ENCODE results near the gene PRDM16. TPM values are rescaled to one million over a fixed set of nuclear protein-coding genes. Genes with fewer than 3 reads are reported as not detected.

The PRDM16 gene
- total RNA-seq, 2 donors from 2014 or later, result 0.25 TPM; not detected in 1

DNA sequence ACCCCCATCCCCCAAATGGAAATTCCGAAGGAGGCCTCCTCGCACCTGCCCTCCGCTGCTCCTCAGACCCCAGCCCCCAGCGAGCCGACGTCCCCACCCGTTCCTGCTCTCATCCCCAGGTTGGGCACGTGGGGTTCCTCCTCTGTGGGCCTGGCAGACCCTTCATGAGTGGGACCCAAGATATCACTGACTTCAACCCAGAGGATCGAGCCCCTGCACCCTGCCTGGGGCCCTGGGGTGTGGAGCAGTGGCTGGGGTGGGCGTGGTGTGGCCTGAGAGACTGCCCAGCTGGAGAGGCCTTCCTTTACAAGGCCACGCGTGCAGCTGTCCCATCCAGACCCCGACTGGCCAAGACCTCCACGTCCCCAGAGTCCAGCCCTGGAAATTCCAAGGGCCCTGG is 367.9 kb downstream of the PRDM16 start:
- ATAC-seq (no peak), DNase-seq (ENCODE audit: low spot score in 2 of 2) (no peak)
- H3K27ac Mint-ChIP-seq, result no peak overlapping the region
- H3K36me3 Mint-ChIP-seq, result no peaks in the 10 kb centered on the region
- no peaks in the 10 kb centered on the region for H3K9me3 Mint-ChIP-seq

- Mint-ChIP-seq H3K36me3 (no peaks in the 10 kb centered on the region), H3K27ac (no peak overlapping the region), H3K9me3 (no peaks in the 10 kb centered on the region)
- no peak for ATAC-seq
- no peak for DNase-seq (ENCODE audit: low spot score in 2 of 2)
Measured at GRCh38 chr1:3438661-3439180, 369.7 kb downstream of the PRDM16 start.

DNA sequence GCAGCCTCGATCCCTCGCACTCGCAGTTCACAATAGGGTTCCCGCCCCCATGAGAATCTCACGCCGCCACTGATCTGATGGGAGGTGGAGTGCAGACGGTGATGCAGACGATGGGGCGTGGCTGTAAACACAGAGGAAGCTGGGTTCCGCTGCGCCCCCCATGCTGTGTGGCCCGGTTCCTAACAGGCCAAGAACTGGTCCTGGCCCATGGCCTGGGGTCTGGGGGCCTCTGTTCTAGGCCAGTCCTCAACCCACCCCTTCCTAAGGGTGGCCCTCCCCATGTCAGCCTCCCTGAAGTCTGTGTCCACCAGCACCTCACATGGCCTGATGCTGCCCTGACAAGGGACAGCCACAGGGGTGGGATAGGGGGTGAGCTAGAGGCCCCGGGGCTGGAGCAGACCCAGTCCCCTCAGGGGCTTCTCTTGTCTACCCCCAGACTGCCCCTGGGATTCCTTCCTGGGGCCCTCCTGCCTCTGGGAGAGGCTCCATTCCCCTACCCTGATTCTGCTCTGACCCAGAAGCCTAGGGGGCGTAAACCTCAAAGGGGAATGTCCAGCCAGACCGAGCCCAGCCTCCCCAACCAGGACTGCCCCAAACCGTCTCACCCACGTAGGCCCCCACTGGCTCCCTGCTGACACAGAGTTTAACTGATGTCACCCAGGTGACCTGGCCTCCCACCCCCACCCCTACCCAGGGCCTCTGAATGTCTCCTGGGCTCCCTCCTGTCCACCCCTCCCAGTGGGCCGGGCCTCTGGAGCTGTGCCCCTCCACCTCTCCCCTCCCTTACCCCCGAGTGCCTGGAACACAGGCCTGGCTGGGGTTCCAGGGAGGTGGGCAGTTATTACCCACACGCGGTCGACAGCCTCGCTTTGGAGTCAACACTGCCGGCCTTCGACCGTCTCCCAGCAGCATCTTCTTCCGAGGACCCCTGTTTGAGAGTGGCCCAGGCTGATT is 370.6 kb downstream of the PRDM16 start:
- no peak for ATAC-seq
- DNase-seq (ENCODE audit: low spot score in 2 of 2), result no peak
- no peaks in the 10 kb centered on the region for H3K9me3 Mint-ChIP-seq
- no peak overlapping the region for H3K27ac Mint-ChIP-seq
- H3K36me3 Mint-ChIP-seq, result no peaks in the 10 kb centered on the region

DNA sequence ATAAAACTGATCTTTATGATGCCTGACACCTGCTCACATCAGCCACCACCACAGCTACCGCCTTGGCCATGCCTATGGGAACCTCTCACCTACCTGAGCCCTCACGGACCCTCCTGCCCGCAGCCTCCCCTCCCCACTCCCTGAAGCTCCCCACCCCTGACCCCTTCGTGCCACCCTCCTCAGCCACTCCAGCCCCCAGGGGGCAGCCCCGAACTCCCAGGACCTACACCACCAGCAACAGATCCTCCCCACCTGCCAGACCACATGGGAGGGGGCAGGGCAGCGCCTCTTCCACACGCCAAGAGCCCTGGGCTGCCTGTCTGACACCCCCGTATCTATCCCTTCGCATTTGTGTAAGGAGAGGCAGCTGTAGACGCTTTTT is 371.3 kb downstream of the PRDM16 start:
- Mint-ChIP-seq H3K27ac (no peak overlapping the region), H3K9me3 (no peaks in the 10 kb centered on the region), H3K36me3 (no peaks in the 10 kb centered on the region)
- ATAC-seq, result no peak
- no peak for DNase-seq (ENCODE audit: low spot score in 2 of 2)

GRCh38 chr1:3440711-3441409 is 371.9 kb downstream of the PRDM16 start:
- DNase-seq (ENCODE audit: low spot score in 2 of 2) (no peak), ATAC-seq (no peak)
- H3K36me3 Mint-ChIP-seq, result no peaks in the 10 kb centered on the region
- H3K27ac Mint-ChIP-seq, result no peak overlapping the region
- no peaks in the 10 kb centered on the region for H3K9me3 Mint-ChIP-seq

GRCh38 chr1:3441410-3441847 is 372.4 kb downstream of the PRDM16 start:
- no peak for DNase-seq (ENCODE audit: low spot score in 2 of 2)
- ATAC-seq, result no peak
- Mint-ChIP-seq H3K9me3 (no peaks in the 10 kb centered on the region), H3K36me3 (no peaks in the 10 kb centered on the region), H3K27ac (no peak overlapping the region)

GRCh38 chr1:3441880-3442279 is 372.9 kb downstream of the PRDM16 start:
- DNase-seq (ENCODE audit: low spot score in 2 of 2) (no peak), ATAC-seq (no peak)
- Mint-ChIP-seq H3K27ac (no peak overlapping the region), H3K36me3 (no peaks in the 10 kb centered on the region), H3K9me3 (no peaks in the 10 kb centered on the region)

GRCh38 chr1:3442331-3442730 is 373.3 kb downstream of the PRDM16 start:
- no peaks in the 10 kb centered on the region for H3K36me3 Mint-ChIP-seq
- ATAC-seq, result no peak
- no peak overlapping the region for H3K27ac Mint-ChIP-seq
- H3K9me3 Mint-ChIP-seq, result no peaks in the 10 kb centered on the region
- DNase-seq (ENCODE audit: low spot score in 2 of 2), result no peak

DNA sequence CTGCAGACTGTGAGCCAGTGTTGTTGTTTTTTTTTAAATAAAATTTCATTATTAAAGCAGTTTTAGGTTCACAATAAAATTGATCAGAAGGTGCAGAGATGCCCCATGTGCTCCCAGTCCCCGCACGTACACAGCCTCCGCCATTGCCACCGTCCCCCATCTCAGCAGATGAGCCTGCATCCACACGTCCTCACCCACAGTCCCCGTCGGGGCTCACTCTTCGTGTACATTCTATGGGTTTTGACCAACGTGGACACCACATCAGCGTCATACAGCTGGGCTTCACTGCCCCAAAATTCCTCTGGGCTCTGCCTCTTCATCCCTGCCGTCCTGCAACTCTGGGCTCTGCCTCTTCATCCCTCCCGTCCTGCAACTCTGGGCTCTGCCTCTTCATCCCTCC is 373.9 kb downstream of the PRDM16 start:
- no peak for ATAC-seq
- peaks cover 2 to 3% of the 10 kb centered on the region in 2 donors for H3K9me3 Mint-ChIP-seq
- no peak for DNase-seq (ENCODE audit: low spot score in 2 of 2)
- no peaks in the 10 kb centered on the region for H3K36me3 Mint-ChIP-seq
- no peak overlapping the region for H3K27ac Mint-ChIP-seq

DNA sequence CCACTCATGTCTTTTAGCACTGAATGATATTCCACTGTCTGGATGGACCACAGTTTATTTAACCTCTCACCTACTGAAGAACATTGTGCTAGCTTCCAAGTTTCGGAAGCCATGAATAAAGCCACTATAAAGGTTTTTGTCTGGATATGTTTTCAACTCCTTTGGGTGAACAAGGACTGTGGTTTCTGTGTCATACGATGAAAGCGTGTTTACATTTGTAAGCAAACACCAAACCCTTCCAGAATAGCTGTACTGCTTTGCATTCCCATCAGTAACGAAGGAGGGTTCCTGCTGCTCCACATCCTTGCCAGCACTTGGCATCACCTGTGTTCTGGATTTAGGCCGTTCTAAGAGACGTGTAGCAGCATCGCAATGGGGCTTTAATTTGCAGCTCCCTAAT is 374.8 kb downstream of the PRDM16 start:
- no peak for DNase-seq (ENCODE audit: low spot score in 2 of 2)
- peaks cover 5 to 6% of the 10 kb centered on the region in 2 donors for H3K9me3 Mint-ChIP-seq
- H3K36me3 Mint-ChIP-seq, result no peaks in the 10 kb centered on the region
- no peak overlapping the region for H3K27ac Mint-ChIP-seq
- no peak for ATAC-seq

- Mint-ChIP-seq H3K9me3 (peaks cover 5 to 6% of the 10 kb centered on the region in 2 donors), H3K27ac (no peak overlapping the region), H3K36me3 (no peaks in the 10 kb centered on the region)
- no peak for ATAC-seq
- DNase-seq (ENCODE audit: low spot score in 2 of 2), result no peak
Measured at GRCh38 chr1:3444298-3444697, 375.3 kb downstream of the PRDM16 start.

DNA sequence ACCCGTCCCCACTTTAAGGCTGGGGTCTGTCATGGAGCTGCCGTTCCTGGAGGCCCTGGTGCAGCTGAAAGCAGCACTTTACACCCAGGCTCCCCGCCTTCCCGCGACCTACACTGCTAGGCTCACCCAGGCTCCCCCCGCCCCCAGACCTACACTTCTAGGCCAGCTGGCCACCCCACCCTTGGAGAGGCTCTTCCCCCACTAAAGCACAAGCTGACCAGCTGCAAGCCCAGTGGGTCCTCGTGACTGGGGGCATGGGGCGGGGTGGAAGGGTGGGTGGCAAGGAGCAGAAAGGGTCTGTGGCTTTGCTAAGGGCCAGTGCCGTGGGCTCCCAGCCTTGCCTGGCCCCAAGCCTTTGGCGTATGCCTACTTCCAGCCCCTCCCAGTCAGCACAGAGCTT is 375.7 kb downstream of the PRDM16 start:
- no peak for ATAC-seq
- Mint-ChIP-seq H3K36me3 (no peaks in the 10 kb centered on the region), H3K9me3 (peaks cover 5 to 6% of the 10 kb centered on the region in 2 donors), H3K27ac (no peak overlapping the region)
- no peak for DNase-seq (ENCODE audit: low spot score in 2 of 2)

DNA sequence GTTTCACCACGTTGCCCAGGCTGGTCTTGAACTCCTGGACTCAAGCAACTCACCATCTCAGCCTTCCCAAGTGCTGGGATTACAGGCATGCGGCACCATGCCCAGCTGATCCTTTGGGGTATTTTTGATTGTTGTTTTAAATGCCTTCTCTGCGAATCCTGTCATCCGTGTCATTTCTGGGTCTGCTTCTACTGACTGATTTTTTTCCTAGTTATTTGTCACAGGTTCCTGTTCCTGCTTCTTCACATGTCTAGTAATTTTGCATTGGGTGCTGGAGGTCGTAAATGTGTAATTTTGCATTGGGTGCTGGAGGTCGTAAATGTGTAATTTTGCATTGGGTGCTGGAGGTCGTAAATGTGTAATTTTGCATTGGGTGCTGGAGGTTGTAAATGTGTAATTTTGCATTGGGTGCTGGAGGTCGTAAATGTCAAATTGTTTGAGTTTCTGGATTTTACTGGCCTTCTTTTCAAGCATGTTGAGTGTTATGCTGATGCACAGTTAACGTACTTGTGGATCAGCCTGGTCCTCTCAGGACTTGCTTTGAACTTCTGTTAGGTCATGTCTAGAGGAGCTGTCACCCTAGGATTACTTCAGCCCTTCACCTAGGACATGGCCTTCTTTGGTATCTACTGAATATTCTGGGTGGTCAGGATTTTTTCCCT is 381.3 kb downstream of the PRDM16 start:
- DNase-seq (ENCODE audit: low spot score in 2 of 2) (no peak), ATAC-seq (no peak)
- no peak overlapping the region for H3K27ac Mint-ChIP-seq
- no peaks in the 10 kb centered on the region for H3K36me3 Mint-ChIP-seq
- peaks cover 5 to 6% of the 10 kb centered on the region in 2 donors for H3K9me3 Mint-ChIP-seq

DNA sequence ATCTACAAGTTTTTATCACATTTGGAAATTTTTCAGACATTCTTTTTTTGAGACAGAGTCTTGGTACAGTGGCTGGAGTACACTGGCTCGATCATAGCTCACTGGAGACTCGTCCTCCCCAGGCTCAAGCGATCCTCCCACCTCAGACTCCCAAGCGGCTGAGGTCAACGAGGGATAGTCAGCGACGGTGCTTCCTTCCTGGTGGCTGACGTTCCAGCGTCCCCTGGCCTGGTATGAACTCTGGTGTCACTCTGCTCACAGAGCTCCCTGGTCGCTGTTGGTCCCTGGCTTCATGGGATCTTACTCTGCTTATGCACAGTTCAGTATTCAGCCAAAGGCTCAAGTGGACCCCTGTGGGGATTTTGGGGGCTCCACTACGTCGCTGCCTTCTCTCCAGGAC is 382.0 kb downstream of the PRDM16 start:
- no peaks in the 10 kb centered on the region for H3K36me3 Mint-ChIP-seq
- no peak for ATAC-seq

DNA sequence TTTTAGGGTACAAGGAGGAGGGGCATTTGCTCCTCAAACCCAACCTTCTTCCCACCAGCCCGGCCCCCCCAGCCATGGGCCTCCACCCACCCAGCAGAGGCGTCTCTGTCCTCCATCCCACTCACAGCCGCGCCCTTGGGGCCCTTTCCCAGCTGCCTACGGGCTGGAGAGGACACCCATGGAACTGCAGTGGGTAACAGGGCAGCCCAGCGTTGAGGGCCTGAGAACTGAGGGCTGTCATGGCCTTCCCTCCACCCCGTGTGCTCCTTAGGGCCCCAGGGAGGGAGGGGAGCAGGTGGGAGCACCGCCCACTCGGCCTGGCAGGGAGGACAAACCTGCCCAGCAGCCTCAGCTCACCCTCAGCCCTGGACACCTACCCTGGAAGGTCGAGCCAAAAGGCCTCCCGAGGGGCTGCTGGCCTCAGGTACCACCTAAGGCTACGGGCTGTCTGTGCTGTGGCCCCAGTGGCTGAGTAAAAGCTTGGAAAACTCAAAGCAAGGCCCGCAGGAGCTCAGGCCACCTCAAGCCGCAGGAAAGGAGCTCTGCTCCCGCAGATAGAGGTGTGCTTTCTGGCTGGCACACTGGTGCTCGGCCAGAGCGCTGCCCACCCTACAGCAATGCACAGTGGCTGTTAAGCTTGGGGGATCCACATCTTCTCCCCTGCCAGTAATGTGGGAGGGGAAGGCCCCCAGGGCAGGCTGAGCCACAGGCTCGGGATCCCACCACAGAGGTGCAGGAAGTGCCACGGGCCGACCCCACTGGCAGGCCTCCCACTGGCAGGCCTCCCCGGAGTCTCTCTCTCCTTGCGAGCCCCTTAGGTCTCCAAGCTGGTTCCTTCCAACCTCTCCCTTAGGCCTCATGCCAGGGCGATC is 383.2 kb downstream of the PRDM16 start:
- H3K9me3 Mint-ChIP-seq, result peaks cover 5 to 6% of the 10 kb centered on the region in 2 donors
- H3K27ac Mint-ChIP-seq, result no peak overlapping the region
- ATAC-seq (no peak), DNase-seq (ENCODE audit: low spot score in 2 of 2) (no peak)
- no peaks in the 10 kb centered on the region for H3K36me3 Mint-ChIP-seq

More for the DNA sequence above, 382.0 kb downstream of the PRDM16 start:
- H3K9me3 Mint-ChIP-seq, result peaks cover 5 to 6% of the 10 kb centered on the region in 2 donors
- H3K27ac Mint-ChIP-seq, result no peak overlapping the region
- DNase-seq (ENCODE audit: low spot score in 2 of 2), result no peak

DNA sequence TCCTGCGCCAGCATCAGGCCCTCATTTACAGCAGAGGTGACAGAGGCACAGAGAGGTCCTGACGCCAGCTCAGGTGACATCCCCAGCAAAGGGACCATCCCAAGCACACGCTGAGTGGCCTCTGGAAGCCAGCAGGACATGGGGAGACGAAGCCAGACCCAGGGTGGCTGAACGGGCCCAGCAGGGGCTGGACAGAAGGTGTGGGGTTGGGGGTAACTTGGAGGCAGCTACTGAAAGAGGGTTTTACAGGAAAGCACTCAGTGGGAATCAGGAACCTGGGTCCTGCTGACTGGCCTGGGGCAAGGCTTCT is 383.8 kb downstream of the PRDM16 start:
- Mint-ChIP-seq H3K9me3 (peaks cover 3 to 4% of the 10 kb centered on the region in 2 donors), H3K36me3 (no peaks in the 10 kb centered on the region), H3K27ac (no peak overlapping the region)
- DNase-seq (ENCODE audit: low spot score in 2 of 2) (no peak), ATAC-seq (no peak)

Data from activated naive CD4-positive, alpha-beta T cell treated with anti-CD3 and anti-CD28 coated beads, Interleukin-2, amount 50 U/mL, for 72 hours (primary cell).